ENCODE results near the gene CASP12. TPM values are rescaled to one million over a fixed set of nuclear protein-coding genes. Genes with fewer than 3 reads are reported as not detected.
A peak's percentile ranks its signal among the peaks of the same experiment; 100 is the strongest.

Gene CASP12
- total RNA-seq, 1 donor from 2014 or later = not detected

DNA sequence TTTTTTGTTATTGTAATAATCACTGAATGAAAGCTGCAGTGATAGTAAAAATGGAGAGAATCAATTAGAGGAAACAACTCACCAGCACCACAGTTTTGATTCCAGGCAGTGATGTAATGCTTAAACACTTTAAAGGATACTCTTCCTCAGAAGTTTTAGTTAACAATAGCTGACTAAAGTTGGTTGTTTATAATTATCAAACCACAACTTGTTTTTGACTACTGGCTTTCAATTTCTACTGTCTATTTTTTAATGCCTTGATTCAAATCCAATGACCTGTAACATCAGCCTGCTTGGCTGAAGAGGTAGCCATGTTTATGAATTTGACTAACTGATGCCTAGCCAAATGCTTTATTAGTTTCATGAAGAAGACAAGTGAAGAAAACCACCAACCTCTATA, 18.2 kb upstream of the CASP12 start:
- Histone ChIP-seq H3K36me3 (ENCODE audit: control insufficient read depth, insufficient read depth, low read length) (no peaks in the 10 kb centered on the region), H3K4me3 (ENCODE audit: low read depth, low read length) (no peak overlapping the region), H3K27me3 (ENCODE audit: control insufficient read depth, insufficient read depth, low read length) (no peaks in the 10 kb centered on the region)
- FAIRE-seq (no peak), DNase-seq (ENCODE audit: low read depth) (no peak)
- TF ChIP-seq, protein P1, sequence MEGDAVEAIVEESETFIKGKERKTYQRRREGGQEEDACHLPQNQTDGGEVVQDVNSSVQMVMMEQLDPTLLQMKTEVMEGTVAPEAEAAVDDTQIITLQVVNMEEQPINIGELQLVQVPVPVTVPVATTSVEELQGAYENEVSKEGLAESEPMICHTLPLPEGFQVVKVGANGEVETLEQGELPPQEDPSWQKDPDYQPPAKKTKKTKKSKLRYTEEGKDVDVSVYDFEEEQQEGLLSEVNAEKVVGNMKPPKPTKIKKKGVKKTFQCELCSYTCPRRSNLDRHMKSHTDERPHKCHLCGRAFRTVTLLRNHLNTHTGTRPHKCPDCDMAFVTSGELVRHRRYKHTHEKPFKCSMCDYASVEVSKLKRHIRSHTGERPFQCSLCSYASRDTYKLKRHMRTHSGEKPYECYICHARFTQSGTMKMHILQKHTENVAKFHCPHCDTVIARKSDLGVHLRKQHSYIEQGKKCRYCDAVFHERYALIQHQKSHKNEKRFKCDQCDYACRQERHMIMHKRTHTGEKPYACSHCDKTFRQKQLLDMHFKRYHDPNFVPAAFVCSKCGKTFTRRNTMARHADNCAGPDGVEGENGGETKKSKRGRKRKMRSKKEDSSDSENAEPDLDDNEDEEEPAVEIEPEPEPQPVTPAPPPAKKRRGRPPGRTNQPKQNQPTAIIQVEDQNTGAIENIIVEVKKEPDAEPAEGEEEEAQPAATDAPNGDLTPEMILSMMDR (IDR thresholded peaks at IDR 0.05; ENCODE audit: insufficient read depth, low read length, severe bottlenecking) = no peak

DNA sequence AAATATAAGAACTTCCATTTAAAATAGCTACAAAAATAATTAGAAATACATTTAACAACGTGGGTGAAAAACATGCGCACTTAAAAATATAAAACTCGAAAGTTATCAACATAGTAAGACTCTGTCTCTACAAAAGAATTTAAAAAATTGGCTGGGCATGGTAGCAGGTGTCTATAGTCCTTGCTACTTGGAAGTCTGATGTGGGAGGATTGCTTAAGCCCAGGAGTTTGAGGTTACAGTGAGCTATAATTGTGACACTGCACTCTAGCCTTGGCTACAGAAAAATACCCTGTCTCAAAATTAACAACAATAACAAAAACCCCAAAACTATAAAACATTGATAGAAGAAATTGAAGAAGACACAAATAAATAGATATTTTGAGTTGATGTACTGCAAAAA, 13.8 kb upstream of the CASP12 start:
- Histone ChIP-seq H3K36me3 (ENCODE audit: control insufficient read depth, insufficient read depth, low read length) (no peaks in the 10 kb centered on the region), H3K4me3 (ENCODE audit: low read depth, low read length) (no peak overlapping the region), H3K27me3 (ENCODE audit: control insufficient read depth, insufficient read depth, low read length) (peaks cover 2% of the 10 kb centered on the region)
- TF ChIP-seq, protein P1 (IDR thresholded peaks at IDR 0.05; ENCODE audit: insufficient read depth, low read length, severe bottlenecking) = no peak
- FAIRE-seq = no peak
- DNase-seq (ENCODE audit: low read depth) = no peak

DNA sequence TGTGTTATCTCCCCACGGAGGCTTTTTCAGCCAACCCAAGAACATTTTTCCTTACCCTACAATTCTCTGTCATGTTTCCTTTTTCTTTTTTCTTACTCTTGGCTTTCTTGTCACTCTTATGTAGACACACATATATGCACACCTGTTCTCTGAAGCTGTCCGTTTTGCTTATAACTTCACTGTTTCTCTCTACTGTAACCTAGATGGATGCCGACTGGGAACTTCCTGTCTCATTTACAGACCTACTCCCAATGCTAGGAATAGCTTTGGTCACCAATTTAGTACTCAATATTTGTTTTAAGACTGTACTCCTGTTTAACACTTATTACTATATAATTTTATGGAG, 9.9 kb upstream of the CASP12 start:
- H3K36me3 ChIP-seq (ENCODE audit: control insufficient read depth, insufficient read depth, low read length) = no peaks in the 10 kb centered on the region
- no peak for DNase-seq (ENCODE audit: low read depth)
- TF ChIP-seq, protein P1 (IDR thresholded peaks at IDR 0.05; ENCODE audit: insufficient read depth, low read length, severe bottlenecking) = no peak
- no peak for FAIRE-seq
- H3K27me3 ChIP-seq (ENCODE audit: control insufficient read depth, insufficient read depth, low read length) = peaks cover 2% of the 10 kb centered on the region
- no peak overlapping the region for H3K4me3 ChIP-seq (ENCODE audit: low read depth, low read length)

DNA sequence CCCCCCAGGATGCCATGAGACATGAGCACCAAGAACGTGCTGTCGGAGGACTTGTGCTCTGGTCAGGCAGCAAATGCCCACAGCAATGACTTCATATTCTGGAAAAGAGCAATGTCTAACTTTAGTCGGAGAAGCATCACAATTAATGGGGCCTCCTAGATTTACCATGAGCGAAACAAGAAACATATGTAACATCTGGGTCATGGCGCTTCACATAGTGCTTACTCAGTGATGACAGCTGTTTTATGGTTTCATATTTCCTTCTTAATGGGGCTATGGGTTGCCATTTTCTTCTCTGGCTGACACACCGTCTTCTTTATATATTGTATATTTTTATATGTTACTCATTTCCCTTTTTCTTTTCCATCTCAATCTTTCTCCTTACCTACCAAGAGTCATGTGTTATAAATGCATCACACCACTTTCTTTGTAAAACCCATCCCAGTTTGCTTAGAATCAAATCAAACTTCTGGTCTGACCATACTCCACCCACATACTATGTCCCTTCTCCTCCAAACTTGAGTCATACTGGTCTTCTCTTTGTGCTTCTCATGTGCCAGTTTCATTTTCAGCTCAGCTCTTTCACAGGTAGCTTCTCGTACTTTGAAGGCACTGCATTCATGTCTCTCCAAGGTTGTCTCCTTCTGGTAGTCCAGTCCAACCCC, 9.4 kb upstream of the CASP12 start:
- Histone ChIP-seq H3K4me3 (ENCODE audit: low read depth, low read length) (no peak overlapping the region), H3K27me3 (ENCODE audit: control insufficient read depth, insufficient read depth, low read length) (peaks cover 2% of the 10 kb centered on the region), H3K36me3 (ENCODE audit: control insufficient read depth, insufficient read depth, low read length) (no peaks in the 10 kb centered on the region)
- FAIRE-seq (no peak), DNase-seq (ENCODE audit: low read depth) (no peak)
- TF ChIP-seq, protein P1 (IDR thresholded peaks at IDR 0.05; ENCODE audit: insufficient read depth, low read length, severe bottlenecking) = no peak

DNA sequence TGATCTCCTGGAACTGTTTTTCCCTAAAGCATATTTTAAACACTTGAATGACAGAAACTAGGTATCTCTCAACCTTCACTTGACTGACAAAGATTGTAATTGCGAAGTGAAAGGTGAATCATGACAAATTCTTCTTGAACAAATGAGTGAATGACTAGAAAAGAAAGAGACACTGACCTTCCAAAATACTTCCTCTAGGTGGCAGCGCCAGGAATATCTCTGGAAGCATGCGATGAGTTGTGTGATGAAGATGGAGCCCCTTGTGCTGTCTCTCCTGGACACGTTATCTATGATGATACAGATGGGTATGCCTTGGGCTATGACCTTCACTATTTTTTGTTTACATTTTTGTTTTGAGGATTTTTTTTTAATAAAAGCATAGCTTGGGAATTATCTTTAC, 7.0 kb upstream of the CASP12 start:
- FAIRE-seq = no peak
- no peak overlapping the region for H3K4me3 ChIP-seq (ENCODE audit: low read depth, low read length)

More for the DNA sequence above, 7.0 kb upstream of the CASP12 start:
- no peaks in the 10 kb centered on the region for H3K36me3 ChIP-seq (ENCODE audit: control insufficient read depth, insufficient read depth, low read length)
- DNase-seq (ENCODE audit: low read depth) = no peak
- TF ChIP-seq, protein P1 (IDR thresholded peaks at IDR 0.05; ENCODE audit: insufficient read depth, low read length, severe bottlenecking) = peak; percentile 12
- H3K27me3 ChIP-seq (ENCODE audit: control insufficient read depth, insufficient read depth, low read length) = peaks cover 4% of the 10 kb centered on the region

Measured in bronchial epithelial cell (primary cell).